Muscle of leg (tissue), 16 donors: ENCODE measurements around the gene MRTFB. TPM values are rescaled to one million over a fixed set of nuclear protein-coding genes. Genes with fewer than 3 reads are reported as not detected.
A peak's percentile ranks its signal among the peaks of the same experiment; 100 is the strongest.
"Not testable (repeated sequence)": the region's sequence is repeated elsewhere in the genome, so short reads cannot be mapped to it uniquely, and the experiment has no call there.

ENCODE experiments used
- DNase-seq: peaks from one replicate; pipeline ENCODE4 v3.0.0; 2013
- H3K27ac ChIP-seq: one replicate; pipeline ENCODE4 v1.5.1; 2013; ENCODE audit warnings: mild to moderate bottlenecking, low read length, control low read depth
- H3K27me3 ChIP-seq: one replicate; pipeline ENCODE4 v1.6.1; 2013; ENCODE audit warnings: low read length; ENCODE audit not compliant: control insufficient read depth, insufficient read depth
- H3K36me3 ChIP-seq: one replicate; pipeline ENCODE4 v1.6.1; 2013; ENCODE audit warnings: low read length; ENCODE audit not compliant: control insufficient read depth, insufficient read depth
- H3K4me1 ChIP-seq: one replicate; pipeline ENCODE4 v1.6.1; 2013; ENCODE audit warnings: low read length; ENCODE audit not compliant: control insufficient read depth, insufficient read depth
- H3K4me3 ChIP-seq: one replicate; pipeline ENCODE4 v1.5.1; 2013; ENCODE audit warnings: low read length, control low read depth
- H3K9me3 ChIP-seq: replicated peaks from 2 replicates; pipeline ENCODE4 v1.6.1; 2013; ENCODE audit warnings: low read depth, low read length; ENCODE audit not compliant: control insufficient read depth
- WGBS: methylation state at CpG from one replicate; pipeline ENCODE4 v1.1.5; 2013; ENCODE audit warnings: missing lambda C conversion rate; ENCODE audit not compliant: insufficient coverage; 5-methylcytosine and 5-hydroxymethylcytosine counted together
- long read RNA-seq, 11 donors: transcript quantifications; one replicate each; lab custom pipeline, GENCODE V29; 2026
- polyA plus RNA-seq, 8 donors: library from polyadenylated mRNA; unstranded; fragments of 120-200 nt; gene quantifications; one replicate each; pipeline versions ENCODE4 v1.2.1 to v1.2.3, GENCODE V29; 2013; ENCODE audit warnings: inconsistent platforms in 1 of 8, low replicate concordance in 1 of 8; ENCODE audit not compliant: insufficient read length in 8 of 8, insufficient read depth in 1 of 8
- total RNA-seq: library from RNA; stranded (reverse); fragments of 120-200 nt; gene quantifications from one replicate; pipeline ENCODE4 v1.2.4, GENCODE V29; 2013

Gene MRTFB
- total RNA-seq (14.6 TPM), polyA plus RNA-seq (10 to 100 TPM; 12.4 to 22.3 (median 17.2) TPM)
- long read RNA-seq, donor 1, full-length matches to known transcripts, result 2 of 2 reads
- long read RNA-seq, donor 1, partial matches to known transcripts, result 0 of 2 reads
- long read RNA-seq, donor 1, other reads (novel, unspliced or antisense), result 0 of 2 reads
- long read RNA-seq, donor 2, result 0 reads
- long read RNA-seq, donor 3, full-length matches to known transcripts, result 1 of 1 reads
- long read RNA-seq, donor 3, partial matches to known transcripts, result 0 of 1 reads
- long read RNA-seq, donor 3, other reads (novel, unspliced or antisense), result 0 of 1 reads
- long read RNA-seq, donor 4, result 0 reads
- long read RNA-seq, donor 5, full-length matches to known transcripts, result 1 of 1 reads
- long read RNA-seq, donor 5, partial matches to known transcripts, result 0 of 1 reads
- long read RNA-seq, donor 5, other reads (novel, unspliced or antisense), result 0 of 1 reads
- long read RNA-seq, donor 6, partial matches to known transcripts, result 0 of 1 reads
- long read RNA-seq, donor 6, other reads (novel, unspliced or antisense), result 0 of 1 reads
- long read RNA-seq, donor 7, full-length matches to known transcripts, result 2 of 2 reads
- long read RNA-seq, donor 7, partial matches to known transcripts, result 0 of 2 reads
- long read RNA-seq, donor 7, other reads (novel, unspliced or antisense), result 0 of 2 reads
- long read RNA-seq, donor 8, full-length matches to known transcripts, result 1 of 1 reads
- long read RNA-seq, donor 8, partial matches to known transcripts, result 0 of 1 reads
- long read RNA-seq, donor 8, other reads (novel, unspliced or antisense), result 0 of 1 reads
- long read RNA-seq, donor 9, result 0 reads
- long read RNA-seq, donor 10, result 0 reads
- long read RNA-seq, donor 11, partial matches to known transcripts, result 0 of 1 reads
- long read RNA-seq, donor 11, other reads (novel, unspliced or antisense), result 0 of 1 reads

GRCh38 chr16:14070877-14071575 is at the start of gene MRTFB:
MRTFB (plus strand) TSS chr16:14071319; CDS start chr16:14140607, 69,288 bp downstream.
- Histone ChIP-seq H3K36me3 (no peaks in the 10 kb centered on the region), H3K27me3 (no peaks in the 10 kb centered on the region), H3K27ac (peak within 1 kb of the TSS; percentile 20), H3K4me3 (peak within 1 kb of the TSS; percentile 89), H3K9me3 (no peaks in the 10 kb centered on the region), H3K4me1 (peaks cover 7% of the 10 kb centered on the region)
- under 1% methylated on average over 78 of the region's 86 CpGs for WGBS
- DNase-seq, result peak; percentile 85

- 100% methylated on average over 2 of the region's 4 CpGs for WGBS
- H3K4me1 ChIP-seq, DNase-seq, H3K27ac ChIP-seq, H3K4me3 ChIP-seq, H3K27me3 ChIP-seq, H3K36me3 ChIP-seq, H3K9me3 ChIP-seq: not testable (repeated sequence)
These were observed 47.6 kb upstream of the MRTFB start for GRCh38 chr16:14023526-14023925.

DNA sequence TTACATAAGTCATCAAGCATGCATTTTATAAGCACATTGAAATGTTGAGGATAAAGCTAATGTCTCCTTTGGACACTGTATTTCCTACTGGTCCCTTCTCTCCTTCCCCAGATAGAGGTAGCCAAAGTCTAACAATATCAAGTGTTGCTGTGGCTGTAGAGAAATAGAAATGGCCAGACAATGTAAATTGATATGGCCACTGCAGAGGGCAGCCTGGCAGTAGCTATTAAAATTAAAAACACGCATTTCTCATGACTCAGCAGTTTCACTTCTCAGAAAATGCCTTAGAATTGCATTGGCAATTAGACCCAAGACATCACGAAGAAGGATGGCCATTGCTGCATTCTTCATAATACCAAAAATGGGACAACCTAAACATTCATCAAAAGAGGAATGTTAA is 46.8 kb upstream of the MRTFB start:
- Histone ChIP-seq H3K36me3 (no peaks in the 10 kb centered on the region), H3K4me1 (peaks cover 8% of the 10 kb centered on the region), H3K4me3 (no peak overlapping the region), H3K27ac (no peak overlapping the region), H3K9me3 (no peaks in the 10 kb centered on the region), H3K27me3 (no peaks in the 10 kb centered on the region)
- no peak for DNase-seq
- WGBS, result 0% methylated on average over 1 of the region's 2 CpGs

DNA sequence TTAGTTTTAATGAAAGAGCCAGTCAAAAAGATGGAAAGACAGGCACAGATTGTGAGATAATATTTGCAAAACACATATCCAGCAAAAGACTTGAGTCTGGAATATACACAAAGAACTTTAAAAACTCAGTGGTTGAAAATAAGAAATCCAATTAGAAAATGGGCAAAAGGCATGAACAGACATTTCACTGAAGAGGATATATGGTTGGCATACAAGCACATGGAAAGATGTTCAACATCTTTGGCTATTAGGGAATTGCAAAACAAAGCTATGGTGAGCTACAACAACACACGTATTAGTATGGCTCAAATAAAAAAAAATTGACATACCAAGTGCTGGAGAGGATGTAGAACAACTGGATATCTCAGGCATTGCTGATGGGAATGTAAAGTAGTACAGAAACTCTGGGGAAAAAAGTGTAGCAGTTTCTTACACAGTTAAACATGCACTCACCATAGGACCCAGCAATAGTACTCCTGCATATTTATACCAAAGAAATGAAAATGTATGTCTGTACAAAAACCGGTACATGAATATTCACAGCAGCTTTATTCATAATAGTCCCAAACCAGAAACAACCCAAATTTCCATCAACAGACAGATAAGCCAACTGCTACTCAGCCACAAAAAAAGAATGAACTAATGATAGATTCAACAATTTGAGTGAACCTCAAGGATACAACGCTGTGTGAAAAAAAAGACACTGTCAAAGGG is 44.4 kb upstream of the MRTFB start:
- no peak for DNase-seq
- peaks cover 8% of the 10 kb centered on the region for H3K4me1 ChIP-seq

DNA sequence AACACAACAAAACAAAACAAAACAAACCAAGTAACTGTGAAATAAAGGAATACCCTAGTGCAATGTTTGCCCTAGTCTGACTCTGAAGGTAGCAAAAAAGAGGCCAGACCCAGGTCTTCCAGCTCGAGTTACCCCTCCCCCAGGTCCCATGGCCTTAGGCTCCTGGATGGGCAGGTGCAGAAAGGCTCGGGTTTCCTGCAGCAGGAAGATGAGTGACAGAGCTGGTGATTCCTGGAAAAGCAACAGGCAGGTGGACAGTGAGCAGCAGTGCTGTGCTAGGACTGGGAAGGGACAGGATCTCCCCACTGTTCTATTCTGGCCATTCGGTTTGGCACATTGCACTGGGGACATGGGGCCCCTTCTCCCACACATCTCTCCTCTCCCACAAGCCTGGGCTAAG is 42.9 kb upstream of the MRTFB start:
- peak overlapping the region; percentile 73 for H3K27ac ChIP-seq
- no peaks in the 10 kb centered on the region for H3K9me3 ChIP-seq
- H3K4me1 ChIP-seq, result peaks cover 8% of the 10 kb centered on the region
- no peaks in the 10 kb centered on the region for H3K27me3 ChIP-seq
- H3K36me3 ChIP-seq, result no peaks in the 10 kb centered on the region
- WGBS, result 45% methylated on average over 2 of the region's 3 CpGs
- H3K4me3 ChIP-seq, result no peak overlapping the region
- DNase-seq, result peak; percentile 58

More for the DNA sequence above, 44.4 kb upstream of the MRTFB start:
- Histone ChIP-seq H3K27me3 (no peaks in the 10 kb centered on the region), H3K36me3 (no peaks in the 10 kb centered on the region), H3K4me3 (no peak overlapping the region), H3K27ac (no peak overlapping the region), H3K9me3 (no peaks in the 10 kb centered on the region)
- WGBS, result no CpG with 5 or more reads among the region's 3 CpGs

DNA sequence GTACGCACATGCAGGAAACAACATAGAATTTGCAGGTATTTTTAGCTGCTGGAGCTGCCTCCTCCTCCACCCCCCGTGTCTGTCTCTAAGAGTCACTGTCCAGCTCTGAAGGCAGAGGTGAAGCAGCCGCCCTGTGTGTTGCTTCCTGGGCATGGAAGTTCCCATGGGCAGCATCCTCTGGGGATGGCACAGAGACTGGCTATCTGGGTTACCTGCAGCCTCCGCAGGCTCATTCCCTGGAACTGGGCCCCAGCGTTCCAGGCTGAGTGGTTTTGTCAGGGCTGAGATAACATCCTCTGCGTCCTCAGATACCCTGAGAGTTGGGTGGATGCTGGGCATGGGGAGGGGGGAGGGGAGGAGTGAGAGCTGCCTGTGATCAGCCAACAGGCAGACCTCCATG is 41.5 kb upstream of the MRTFB start:
- Histone ChIP-seq H3K4me1 (peaks cover 8% of the 10 kb centered on the region), H3K36me3 (no peaks in the 10 kb centered on the region), H3K9me3 (no peaks in the 10 kb centered on the region), H3K4me3 (no peak overlapping the region), H3K27me3 (no peaks in the 10 kb centered on the region), H3K27ac (no peak overlapping the region)
- no peak for DNase-seq
- WGBS, result 74% methylated on average over 4 of the region's 6 CpGs

- H3K4me3 ChIP-seq, result no peak overlapping the region
- 100% methylated on average over 1 of the region's 5 CpGs for WGBS
- H3K9me3 ChIP-seq, result peaks cover 2% of the 10 kb centered on the region
- no peaks in the 10 kb centered on the region for H3K36me3 ChIP-seq
- H3K4me1 ChIP-seq, result no peaks in the 10 kb centered on the region
- H3K27ac ChIP-seq, result no peak overlapping the region
- DNase-seq, result no peak
- H3K27me3 ChIP-seq, result no peaks in the 10 kb centered on the region
These were observed 36.0 kb upstream of the MRTFB start for GRCh38 chr16:14035092-14035491.

- Histone ChIP-seq H3K27ac (no peak overlapping the region), H3K4me3 (no peak overlapping the region), H3K9me3 (peaks cover 2% of the 10 kb centered on the region), H3K4me1 (no peaks in the 10 kb centered on the region), H3K27me3 (no peaks in the 10 kb centered on the region), H3K36me3 (no peaks in the 10 kb centered on the region)
- 70% methylated on average over 7 of the region's 7 CpGs for WGBS
- DNase-seq, result no peak
These were observed 34.2 kb upstream of the MRTFB start for GRCh38 chr16:14036889-14037288.

DNA sequence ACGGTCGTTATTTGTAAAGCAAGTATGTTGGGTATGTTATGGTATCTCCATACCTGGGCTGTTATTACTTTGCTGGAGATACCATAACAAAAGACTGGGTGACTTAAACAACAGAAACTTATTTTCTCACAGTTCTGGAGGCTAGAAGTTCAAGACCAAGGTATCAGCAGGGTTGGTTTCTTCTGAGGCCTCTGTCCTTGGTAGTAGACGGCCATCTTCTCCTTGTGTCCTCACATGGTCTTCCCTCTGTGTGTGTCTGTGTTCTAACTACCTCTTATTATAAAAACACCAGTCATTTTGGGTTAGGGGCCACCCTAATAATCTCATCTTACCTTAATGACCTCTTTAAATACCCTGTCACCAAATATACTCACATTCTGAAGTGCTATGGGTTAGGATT is 33.2 kb upstream of the MRTFB start:
- H3K9me3 ChIP-seq, result peaks cover 2% of the 10 kb centered on the region
- H3K4me3 ChIP-seq, result no peak overlapping the region
- H3K27me3 ChIP-seq, result no peaks in the 10 kb centered on the region
- no peak overlapping the region for H3K27ac ChIP-seq
- no peaks in the 10 kb centered on the region for H3K4me1 ChIP-seq
- no CpG with 5 or more reads among the region's 3 CpGs for WGBS
- no peaks in the 10 kb centered on the region for H3K36me3 ChIP-seq
- no peak for DNase-seq
